NCI-H345 (cell line): ENCODE results near the gene ZMYM3.

ENCODE experiments used
- DNase-seq: peaks from one replicate; lab custom pipeline; 2025; lab: John Stamatoyannopoulos, UW

The ZMYM3 gene

DNA sequence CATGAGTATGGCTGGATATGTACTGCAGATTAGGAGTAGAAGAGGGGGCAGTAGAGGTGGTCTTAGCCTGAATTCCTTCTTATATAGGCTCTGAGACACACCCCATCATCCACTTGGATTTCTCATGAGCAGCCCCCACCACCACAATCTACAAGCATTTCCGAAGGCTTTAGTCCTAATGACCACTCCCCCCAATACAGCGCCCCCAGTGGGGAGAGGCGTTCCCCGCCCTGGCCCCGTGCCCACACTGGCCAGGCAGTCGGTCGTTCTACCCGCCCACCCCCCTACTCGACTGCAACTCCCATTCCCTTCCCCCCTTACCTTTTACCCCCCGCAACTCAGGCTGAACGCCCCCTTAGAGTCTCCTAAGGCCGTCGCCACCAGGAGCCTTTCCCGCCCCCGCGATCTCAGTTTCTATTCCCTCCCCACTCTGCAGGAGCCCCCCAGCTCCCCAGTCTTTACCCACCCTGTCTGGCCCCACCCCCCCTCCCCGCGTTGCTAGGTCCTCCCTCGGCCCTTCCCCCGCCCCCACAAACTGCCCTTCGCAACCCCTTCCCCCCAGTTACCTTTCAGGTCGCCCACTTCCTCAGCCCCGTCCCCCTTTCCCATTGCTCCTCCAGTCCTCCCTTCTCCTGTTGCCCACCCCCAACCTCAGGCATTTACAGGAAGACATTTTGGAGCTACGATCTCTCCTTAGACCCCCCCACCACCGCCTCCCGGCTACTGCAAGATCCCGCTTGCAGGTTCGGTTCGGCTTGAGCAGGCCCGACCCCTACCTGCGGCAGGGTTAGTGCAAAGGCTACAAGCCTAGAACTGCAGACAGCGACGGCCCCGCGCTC, 468 bp downstream of the ZMYM3 start:
- DNase-seq: peak; percentile 41

DNA sequence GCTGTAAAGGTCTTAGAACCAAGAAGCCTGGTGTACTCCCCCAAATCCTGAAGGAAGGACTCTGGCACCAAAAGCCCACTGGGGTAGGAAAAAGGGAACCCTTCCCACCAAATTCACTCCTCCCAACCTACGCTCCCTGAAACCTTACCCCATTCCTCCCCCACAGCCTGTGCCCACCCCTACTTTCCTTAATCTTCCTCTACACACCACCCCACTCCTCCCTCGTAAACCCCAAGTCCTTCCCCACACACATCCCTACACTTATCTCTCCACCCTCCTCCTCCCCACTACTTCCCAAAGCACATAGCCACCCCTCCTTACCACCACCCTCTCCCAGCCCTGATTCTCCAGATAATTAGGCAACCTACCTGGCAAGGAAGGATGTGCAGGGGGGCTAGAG, 1.7 kb downstream of the ZMYM3 start:
- no peak for DNase-seq

DNA sequence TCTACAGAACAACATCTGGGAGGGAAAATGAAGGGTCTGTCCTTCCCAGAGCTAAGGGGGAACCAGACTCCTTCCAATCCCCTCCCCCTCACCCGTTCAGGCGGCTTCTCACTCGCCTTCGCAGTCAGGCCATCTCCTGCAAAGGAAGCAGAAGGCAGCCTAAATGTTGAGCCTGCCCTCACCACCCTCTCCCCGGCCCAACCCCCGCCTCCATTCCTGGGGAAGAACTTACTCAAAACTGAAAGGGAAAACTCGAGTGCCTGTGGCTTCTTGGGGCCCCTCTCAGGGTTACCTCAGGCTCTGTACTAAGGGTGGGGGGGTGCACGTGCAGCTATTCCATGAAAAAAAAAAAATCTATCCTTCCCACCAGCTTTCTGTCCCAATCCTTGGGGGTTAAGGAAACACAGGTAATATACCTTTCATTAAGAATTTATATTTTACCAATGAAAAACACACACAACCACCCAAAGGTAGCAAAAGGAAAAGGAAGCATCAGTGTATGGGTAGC, 2.4 kb downstream of the ZMYM3 start:
- DNase-seq: no peak

DNA sequence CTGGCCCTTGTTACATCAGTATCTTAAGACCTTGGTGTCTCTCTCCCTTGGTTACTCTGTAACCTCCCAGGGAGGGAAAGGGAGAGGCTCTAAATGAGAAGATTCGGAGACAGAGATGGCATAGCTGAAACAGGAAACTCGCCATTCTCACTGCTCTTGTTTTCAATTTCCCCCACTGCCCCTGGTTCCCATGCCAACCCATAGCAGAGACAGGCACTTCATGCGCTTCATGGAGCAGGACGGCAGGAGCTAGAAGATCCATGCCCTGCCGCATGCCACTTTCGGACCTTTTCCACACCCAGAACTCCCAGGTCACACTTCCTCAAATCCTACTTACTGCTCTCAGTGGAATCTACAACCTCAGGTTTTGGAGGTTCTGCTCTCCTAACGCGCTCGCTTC, 3.1 kb downstream of the ZMYM3 start:
- DNase-seq: no peak

DNA sequence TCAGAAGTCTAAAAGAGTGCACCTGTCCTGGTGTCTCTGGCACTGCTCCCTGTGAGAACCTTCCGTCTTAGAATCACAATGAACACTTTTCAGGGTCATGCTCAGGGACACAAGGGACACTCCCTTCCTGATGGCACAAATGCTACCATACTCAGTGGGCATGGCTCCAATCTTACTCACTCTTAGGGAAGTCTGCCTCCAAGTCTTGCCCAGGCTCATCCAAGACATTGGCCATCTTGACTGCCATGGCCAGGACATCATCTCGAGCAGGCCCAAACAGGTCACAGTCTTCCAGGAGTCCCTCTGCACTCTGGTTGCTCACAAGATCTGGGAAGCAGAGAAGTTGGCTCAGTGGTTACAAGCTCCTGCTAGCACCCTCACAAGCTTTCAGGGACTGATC, 8.8 kb downstream of the ZMYM3 start:
- DNase-seq: no peak

DNA sequence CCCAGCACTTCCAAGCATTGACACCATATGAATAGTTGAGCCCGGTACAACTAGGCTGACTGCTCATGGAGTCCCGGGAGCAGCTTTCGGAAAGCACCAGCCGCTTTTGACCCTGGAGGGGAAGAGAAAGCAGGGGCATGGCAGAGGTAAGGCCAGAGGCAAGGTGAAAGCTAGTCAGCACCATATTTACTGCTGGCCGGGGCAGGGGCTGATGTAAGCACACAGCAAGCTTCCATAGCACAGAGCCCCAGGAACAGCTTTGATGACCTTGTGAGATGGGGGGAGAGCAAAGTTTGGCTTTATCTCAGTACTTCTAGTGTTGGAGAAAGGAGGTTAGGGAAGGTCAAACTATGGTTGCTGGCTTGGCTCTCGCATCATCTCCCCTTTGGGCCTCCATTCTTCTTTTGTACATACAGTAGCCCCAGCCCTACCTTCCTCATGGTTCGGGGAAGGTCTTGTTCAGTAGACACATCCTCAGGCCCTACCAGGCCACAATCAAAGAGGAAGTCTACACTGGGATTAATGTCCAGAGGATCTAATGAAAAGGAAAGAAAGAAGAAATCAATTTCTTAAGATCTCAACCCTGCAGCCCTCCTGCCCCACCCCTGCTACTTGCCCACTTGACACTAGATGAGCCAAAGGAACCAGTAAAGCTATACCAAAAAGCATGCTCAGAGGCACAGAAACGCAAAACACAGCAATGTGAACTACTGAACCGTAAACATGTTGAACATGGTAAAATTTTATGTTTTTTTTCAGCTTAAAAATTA, 9.4 kb downstream of the ZMYM3 start:
- DNase-seq: no peak

DNA sequence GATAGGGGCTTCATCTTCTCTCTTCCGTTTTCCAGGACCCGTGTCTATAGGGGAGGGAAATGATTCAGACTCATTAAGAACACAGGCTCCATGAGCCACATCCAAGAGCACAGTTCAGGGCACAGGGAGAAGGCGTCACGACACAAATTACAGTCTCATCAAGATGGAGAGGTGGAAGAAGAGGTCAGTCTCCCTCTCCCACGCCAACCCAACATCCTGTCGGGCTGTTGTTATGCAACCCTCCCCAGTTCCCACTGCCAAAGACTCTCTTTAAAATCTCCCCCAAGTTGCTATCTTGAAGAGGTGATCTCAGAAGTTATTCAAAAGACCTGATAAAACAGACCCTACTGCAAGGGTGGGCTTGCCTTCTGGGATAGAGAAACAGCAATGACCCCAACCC, 12.6 kb downstream of the ZMYM3 start:
- DNase-seq: no peak

DNA sequence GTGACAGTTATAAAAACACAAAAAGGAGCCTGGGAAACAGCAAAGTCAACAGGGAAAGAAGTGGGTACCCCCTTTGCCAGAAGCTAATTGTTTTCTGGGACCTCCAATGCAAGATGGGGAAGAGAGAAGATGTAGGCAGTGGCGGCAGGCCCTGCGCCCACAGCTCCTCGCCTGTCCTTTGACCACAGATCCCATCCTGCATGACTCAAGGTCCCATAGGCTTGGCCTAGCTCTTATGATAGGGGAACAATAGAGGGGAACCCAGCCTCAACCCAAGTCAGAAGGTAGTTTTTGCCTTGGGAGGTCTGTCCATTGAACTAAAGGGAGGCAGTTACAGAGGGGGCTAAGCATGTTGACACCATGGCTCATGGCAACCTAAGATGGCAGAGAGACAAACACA, 14.2 kb downstream of the ZMYM3 start:
- no peak for DNase-seq

DNA sequence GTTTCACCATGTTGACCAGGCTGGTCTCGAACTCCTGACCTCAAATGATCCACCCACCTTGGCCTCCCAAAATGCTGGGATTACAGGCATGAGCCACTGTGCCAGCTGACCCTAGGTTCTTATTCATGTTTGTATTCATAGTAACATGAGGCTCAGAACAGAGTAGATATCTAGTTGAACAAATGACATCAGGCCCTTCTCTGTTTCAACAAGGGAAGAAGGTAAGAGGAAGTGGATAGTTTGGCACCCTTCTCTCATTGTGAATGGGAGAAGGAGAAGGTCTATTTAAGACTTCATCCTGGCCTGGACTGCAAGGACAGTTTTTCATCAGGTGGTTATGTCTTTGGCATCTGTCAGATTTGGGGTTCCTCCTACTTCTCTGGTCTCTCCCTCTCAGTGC, 17.1 kb downstream of the ZMYM3 start:
- no peak for DNase-seq

DNA sequence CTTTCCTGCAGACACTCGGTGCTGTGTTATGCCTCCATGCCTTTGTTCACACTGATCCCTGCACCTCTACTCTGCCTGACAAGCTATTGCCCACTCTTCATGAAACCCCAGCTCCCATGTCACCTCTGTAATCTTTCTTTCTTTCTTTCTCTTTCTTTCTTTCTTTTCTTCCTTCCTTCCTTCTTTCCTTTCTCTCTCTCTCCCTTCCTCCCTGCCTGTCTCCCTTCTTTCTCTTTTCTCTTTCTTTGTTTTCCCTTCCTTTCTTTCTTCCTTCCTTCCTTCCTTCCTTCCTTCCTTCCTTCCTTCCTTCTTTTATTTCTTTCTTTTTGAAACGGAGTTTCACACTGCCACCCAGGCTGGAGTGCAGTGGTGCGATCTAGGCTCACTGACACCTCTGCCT, 18.5 kb downstream of the ZMYM3 start:
- DNase-seq: no peak

DNA sequence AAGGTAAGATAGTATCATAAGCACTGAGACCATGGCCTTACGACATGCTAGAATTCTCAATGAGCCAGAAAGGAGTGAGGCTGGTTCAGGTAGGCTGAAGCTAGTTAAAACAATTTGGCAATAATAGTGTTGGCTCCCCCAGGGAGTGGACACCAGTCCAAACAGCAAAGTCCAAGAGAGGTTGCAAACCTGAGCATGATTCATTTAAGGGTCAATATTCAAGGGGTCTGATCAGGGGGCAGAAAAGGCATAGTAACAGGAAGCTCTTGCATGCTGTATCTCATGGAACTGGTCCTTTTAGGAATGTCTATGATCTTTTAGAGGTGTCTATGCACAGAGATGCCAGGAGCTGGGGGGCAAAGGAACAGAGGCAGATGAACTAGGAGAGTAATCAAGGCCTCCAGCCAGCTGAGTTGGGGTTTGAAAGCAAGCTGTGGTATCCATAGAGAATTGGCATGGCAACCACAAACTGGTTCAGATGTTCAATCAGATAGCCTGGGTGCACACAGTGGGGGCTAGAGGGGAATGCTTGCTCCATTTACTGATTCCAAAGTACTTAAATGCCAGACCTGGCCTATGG, 25.8 kb downstream of the ZMYM3 start:
- DNase-seq: no peak

DNA sequence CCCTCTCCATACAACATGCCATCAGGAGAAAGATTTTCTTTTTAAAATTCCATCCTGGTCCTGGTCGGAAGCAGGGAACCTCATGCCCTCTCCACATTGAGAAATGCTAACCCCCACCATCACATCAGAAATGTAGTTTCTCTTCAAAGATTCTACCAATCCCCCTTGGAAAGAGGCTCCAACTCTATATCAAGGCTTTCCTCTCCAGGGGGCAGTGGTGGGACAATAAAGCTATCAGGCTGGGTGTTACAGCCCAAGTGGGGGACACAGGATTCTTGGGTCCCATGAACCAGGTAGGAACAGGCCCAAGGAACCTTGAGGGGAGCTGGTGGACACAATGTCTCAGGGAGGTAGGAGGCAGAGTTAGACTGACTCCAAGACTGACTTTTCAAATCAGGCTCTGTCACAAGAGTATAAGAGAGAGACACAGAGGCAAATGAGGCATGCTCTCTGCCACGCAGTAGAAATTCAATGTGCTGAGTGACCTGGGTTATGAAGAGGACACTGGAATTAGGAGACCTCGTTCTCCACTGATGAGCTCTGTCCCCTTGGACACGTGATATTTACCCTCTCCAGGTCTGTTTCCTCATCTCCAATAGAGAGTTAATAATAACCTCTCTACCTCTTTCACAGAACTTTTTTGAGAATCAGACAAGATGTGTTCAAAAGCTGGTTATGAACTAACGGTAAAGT, 26.4 kb downstream of the ZMYM3 start:
- no peak for DNase-seq

DNA sequence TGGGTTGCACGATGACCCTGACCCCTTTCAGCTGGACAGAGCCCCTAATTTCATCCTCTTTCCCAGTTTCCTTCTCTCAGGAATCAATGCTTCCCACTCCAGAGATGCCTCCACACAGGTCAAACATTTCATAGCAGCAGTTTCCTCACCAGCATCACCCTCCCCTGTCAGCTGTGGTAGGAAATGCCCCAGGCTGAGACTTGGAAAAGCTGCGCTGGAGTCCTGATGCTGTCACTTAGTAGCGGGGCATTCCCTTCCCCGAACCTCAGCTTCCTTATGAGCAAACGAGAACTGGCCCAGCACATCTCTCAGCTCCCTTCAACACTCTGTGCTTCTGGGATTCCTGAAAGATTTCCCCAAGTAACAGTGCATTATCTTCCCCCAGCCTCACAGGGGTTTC, 28.3 kb downstream of the ZMYM3 start:
- no peak for DNase-seq

DNA sequence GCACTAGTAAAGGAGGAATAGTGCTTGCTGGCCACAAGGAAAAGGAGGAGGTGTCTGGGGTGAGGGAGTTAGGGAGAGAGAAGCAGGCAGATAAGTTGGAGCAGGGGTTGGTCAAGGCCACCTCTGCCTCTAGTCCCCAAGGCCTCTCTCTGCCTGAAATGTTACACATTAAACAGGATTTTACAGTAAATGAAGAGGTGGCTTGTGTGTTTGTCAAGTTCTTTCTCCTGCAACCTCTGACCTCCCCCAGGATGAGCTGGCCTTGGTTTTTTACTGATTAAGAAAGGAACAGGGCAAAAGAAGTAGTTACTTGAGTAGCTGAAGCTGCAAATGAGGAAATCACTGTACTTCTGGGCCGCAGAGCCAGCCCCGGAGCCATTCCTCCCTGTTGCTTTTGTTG, 28.9 kb downstream of the ZMYM3 start:
- no peak for DNase-seq

DNA sequence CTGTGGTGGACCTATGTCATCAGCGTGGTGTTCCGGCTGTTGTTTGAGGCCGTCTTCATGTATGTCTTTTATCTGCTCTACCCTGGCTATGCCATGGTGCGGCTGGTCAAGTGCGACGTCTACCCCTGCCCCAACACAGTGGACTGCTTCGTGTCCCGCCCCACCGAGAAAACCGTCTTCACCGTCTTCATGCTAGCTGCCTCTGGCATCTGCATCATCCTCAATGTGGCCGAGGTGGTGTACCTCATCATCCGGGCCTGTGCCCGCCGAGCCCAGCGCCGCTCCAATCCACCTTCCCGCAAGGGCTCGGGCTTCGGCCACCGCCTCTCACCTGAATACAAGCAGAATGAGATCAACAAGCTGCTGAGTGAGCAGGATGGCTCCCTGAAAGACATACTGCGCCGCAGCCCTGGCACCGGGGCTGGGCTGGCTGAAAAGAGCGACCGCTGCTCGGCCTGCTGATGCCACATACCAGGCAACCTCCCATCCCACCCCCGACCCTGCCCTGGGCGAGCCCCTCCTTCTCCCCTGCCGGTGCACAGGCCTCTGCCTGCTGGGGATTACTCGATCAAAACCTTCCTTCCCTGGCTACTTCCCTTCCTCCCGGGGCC, 29.7 kb downstream of the ZMYM3 start:
- no peak for DNase-seq

DNA sequence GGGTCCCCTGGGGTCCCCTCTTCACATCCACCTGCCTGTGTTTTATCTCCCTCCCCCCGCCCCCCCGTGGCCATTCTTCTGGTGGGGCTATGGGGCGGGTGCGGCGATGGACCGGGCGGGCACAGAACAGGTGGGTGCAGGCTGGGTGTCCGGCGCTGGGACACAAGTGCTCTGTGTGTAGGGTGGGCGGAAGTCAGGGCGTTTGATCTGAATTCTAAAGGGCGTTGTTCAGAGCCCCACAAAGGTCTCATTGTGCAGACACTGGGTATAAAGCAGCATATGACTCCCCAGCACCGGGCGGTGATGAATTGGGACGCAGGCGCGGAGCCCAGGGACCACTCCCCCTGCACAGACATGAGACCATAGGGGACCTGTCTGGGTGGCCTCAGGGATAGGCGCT, 31.0 kb downstream of the ZMYM3 start, which contains the start of gene GJB1:
GJB1 (plus strand) TSS at position 296 of the 400 bp plus-strand sequence. CDS start 484 bp downstream, outside the sequence.
- no peak for DNase-seq

DNA sequence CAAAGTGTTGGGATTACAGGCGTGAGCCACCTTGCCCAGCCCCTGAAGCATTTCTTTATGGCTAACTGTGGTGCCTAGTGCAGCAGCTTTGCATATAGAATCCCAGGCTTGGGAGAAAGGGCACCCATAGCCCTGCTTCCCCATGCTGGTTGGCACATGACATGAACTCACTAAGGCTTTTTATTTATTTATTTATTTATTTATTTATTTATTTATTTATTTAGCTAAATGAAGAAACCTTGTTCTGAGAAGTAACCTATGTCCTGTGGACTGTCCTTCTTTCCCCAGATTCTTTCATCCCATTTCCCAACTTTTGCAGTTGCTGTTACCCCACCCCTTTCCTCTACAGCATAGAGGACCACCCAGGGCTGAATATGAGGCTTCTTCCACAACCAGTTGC, 32.8 kb downstream of the ZMYM3 start:
- DNase-seq: no peak

DNA sequence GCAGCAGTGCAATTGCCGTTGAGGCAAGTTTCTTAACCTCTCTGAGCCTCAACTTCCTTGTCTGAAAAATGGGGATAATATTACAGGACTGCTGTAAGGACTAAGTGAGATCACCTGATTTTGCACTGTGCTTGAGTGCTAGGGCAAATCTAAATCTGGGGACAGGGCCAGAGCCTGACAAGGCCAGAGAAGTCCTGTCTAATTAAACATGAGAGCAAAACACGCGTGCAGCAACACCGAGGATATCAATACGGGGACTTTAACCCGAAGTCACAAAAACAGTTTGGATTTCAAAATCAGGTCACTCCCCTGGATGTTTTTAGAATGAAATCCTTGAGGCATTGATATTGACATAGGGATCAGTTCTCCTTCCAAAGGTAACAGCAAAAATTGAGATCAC, 36.6 kb downstream of the ZMYM3 start:
- no peak for DNase-seq

DNA sequence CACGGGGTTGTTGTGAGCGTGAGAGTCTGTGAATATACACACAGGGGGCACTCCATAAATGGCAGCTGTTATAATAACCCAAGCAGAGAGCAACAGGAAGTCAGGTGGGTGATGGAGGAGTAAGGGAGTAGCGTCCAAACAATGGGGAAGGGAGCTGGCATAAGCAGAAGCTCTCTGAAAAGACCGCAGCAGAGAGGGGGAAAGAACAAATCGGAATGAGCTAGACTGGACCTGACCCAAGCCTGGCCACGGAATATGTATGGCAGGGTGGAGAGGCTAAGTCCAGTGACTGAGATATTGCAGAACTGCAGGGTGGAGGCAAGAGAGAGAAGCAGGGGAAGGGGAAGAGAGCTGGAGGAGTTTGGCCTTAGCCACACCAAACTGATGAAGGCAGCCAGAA, 37.5 kb downstream of the ZMYM3 start:
- peak; percentile 88 for DNase-seq

DNA sequence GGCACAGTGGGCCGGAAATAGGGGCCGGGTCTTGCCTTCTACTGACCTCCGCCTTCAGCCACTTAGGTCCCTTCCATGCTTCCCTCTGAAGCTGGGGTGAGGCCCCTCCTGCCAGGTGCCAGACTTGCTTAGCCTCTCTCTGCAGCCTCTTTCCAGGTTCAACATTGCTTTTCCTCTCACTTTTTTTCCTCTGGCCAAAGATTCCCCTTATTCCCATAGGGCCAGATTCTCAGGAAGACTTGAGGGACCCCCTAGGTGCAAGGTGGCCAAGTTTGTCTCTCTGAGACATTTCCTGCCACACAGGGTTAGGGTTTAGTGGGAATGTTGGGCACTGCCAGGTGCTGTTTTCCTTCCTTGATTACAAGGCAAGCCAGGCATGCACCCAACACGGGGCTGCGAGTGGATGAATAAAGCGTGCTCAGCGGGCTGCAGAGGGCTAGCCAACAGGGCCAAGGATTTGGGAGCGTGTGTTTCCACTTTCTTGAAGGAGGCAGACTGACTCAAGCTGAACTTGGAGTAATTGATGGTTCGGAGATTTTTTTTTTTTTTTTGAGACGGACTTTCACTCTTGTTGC, 38.5 kb downstream of the ZMYM3 start:
- DNase-seq: no peak

DNA sequence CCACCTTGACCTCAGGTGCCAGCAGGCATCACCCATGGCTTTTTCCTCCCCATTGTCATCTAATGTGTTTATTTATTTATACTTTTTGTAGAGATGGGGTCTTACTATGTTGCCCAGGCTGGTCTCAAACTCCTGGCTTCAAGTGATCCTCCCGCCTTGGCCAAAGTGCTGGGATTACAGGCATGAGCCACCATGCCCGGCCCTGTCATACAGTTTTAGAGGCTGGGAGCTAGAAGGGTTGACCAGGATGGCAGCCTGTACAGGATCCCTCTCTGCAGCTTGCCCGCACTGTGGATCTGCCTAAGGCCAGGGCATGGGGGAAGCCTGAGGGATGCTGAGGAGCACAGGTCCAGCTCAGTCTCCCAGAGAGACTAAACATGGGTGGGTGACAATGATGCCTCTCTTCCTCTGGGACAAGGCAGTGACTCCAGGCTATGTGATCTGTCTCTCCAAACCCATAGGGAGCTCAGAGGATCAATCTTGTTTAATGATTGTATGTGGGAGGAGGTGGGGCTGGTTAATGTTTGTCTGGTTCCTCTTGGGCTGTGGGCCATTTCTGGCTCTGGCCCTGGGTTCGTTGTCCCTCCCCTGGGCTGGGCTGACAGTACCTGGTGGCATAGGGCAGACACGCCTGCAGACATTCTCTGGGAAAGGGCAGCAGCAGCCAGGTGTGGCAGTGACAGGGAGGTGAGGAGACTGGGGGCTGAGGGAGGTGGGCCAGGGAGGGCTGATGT, 39.2 kb downstream of the ZMYM3 start:
- no peak for DNase-seq
